HG03097 (cell line): Measurements from ENCODE around the gene NOXO1.
"Not testable (repeated sequence)": the region's sequence is repeated elsewhere in the genome, so short reads cannot be mapped to it uniquely, and the experiment has no call there.

Experiments used
- ATAC-seq: cut with Tn5 transposase; IDR thresholded peaks from one replicate; pipeline ENCODE4 v1.9.1; 2021; ENCODE audit not compliant: unreplicated experiment, low FRiP score

The NOXO1 gene

GRCh38 chr16:1944612-1945199 lies 36.6 kb downstream of the NOXO1 start:
- no peak for ATAC-seq

GRCh38 chr16:1942810-1943726 lies 38.2 kb downstream of the NOXO1 start, which contains the start of gene MSRB1:
Gene MSRB1, minus strand, starts transcription at chr16:1943199. Its CDS starts 43 bp downstream, at chr16:1943156.
- peak; percentile 82 for ATAC-seq

- ATAC-seq = no peak
These were observed 39.0 kb downstream of the NOXO1 start for GRCh38 chr16:1942047-1942809.

- ATAC-seq = no peak
These were observed 39.9 kb downstream of the NOXO1 start for GRCh38 chr16:1941162-1942046.

- no peak for ATAC-seq
These were observed 40.8 kb downstream of the NOXO1 start for GRCh38 chr16:1940273-1941161.

- ATAC-seq = not testable (repeated sequence)
These were observed 41.4 kb downstream of the NOXO1 start for GRCh38 chr16:1939833-1940232.

- no peak for ATAC-seq
These were observed 42.4 kb downstream of the NOXO1 start for GRCh38 chr16:1938910-1939309.

- ATAC-seq = no peak
These were observed 43.0 kb downstream of the NOXO1 start for GRCh38 chr16:1938316-1938715.

GRCh38 chr16:1936945-1937479 lies 44.3 kb downstream of the NOXO1 start:
- ATAC-seq = no peak

- ATAC-seq = no peak
These were observed 48.1 kb downstream of the NOXO1 start for GRCh38 chr16:1933097-1933661.

- ATAC-seq = no peak
These were observed 48.9 kb downstream of the NOXO1 start for GRCh38 chr16:1932050-1933028.

GRCh38 chr16:1930338-1930720 lies 50.9 kb downstream of the NOXO1 start:
- no peak for ATAC-seq

- ATAC-seq = peak; percentile 76
These were observed 51.5 kb downstream of the NOXO1 start for GRCh38 chr16:1929578-1930337.

GRCh38 chr16:1929105-1929504 lies 52.2 kb downstream of the NOXO1 start:
- no peak for ATAC-seq
